Measurements from ENCODE around the gene SKP1.
A peak's percentile ranks its signal among the peaks of the same experiment; 100 is the strongest.
"Not testable (repeated sequence)": the region's sequence is repeated elsewhere in the genome, so short reads cannot be mapped to it uniquely, and the experiment has no call there.

SKP1 gene

GRCh38 chr5:134177369-134178095 is 782 bp upstream of the SKP1 start:
- DNase-seq: no peak

GRCh38 chr5:134175921-134176510 is 734 bp downstream of the SKP1 start:
- peak; percentile 23 for DNase-seq

- no peak for DNase-seq
These were observed 1.6 kb downstream of the SKP1 start for GRCh38 chr5:134174841-134175839.

GRCh38 chr5:134171972-134172371 is 4.8 kb downstream of the SKP1 start:
- DNase-seq: no peak

GRCh38 chr5:134162592-134162991 is 14.2 kb downstream of the SKP1 start:
- DNase-seq: no peak

GRCh38 chr5:134161513-134162395 is 15.0 kb downstream of the SKP1 start:
- DNase-seq: no peak

- DNase-seq: no peak
These were observed 23.1 kb downstream of the SKP1 start for GRCh38 chr5:134153657-134154056.

- DNase-seq: no peak
These were observed 23.5 kb downstream of the SKP1 start for GRCh38 chr5:134153241-134153640.

GRCh38 chr5:134152173-134152832 is 24.4 kb downstream of the SKP1 start:
- not testable (repeated sequence) for DNase-seq

GRCh38 chr5:134151723-134152122 is 25.0 kb downstream of the SKP1 start:
- no peak for DNase-seq

- no peak for DNase-seq
These were observed 27.0 kb downstream of the SKP1 start for GRCh38 chr5:134149571-134150303.

- DNase-seq: no peak
These were observed 27.7 kb downstream of the SKP1 start for GRCh38 chr5:134148986-134149539.

- no peak for DNase-seq
These were observed 28.4 kb downstream of the SKP1 start for GRCh38 chr5:134148316-134148715.

GRCh38 chr5:134146651-134147518 is 29.9 kb downstream of the SKP1 start:
- no peak for DNase-seq

GRCh38 chr5:134145779-134146581 is 30.8 kb downstream of the SKP1 start:
- peak; percentile 72 for DNase-seq

GRCh38 chr5:134145041-134145757 is 31.6 kb downstream of the SKP1 start:
- no peak for DNase-seq

GRCh38 chr5:134143944-134144941 is 32.5 kb downstream of the SKP1 start:
- DNase-seq: no peak
